ENCODE data around the gene RARS2.
"Not testable (repeated sequence)": the region's sequence is repeated elsewhere in the genome, so short reads cannot be mapped to it uniquely, and the experiment has no call there.

Gene RARS2

GRCh38 chr6:87498048-87498447 is 91.7 kb downstream of the RARS2 start:
- no peak for DNase-seq (ENCODE audit: low spot score)

DNA sequence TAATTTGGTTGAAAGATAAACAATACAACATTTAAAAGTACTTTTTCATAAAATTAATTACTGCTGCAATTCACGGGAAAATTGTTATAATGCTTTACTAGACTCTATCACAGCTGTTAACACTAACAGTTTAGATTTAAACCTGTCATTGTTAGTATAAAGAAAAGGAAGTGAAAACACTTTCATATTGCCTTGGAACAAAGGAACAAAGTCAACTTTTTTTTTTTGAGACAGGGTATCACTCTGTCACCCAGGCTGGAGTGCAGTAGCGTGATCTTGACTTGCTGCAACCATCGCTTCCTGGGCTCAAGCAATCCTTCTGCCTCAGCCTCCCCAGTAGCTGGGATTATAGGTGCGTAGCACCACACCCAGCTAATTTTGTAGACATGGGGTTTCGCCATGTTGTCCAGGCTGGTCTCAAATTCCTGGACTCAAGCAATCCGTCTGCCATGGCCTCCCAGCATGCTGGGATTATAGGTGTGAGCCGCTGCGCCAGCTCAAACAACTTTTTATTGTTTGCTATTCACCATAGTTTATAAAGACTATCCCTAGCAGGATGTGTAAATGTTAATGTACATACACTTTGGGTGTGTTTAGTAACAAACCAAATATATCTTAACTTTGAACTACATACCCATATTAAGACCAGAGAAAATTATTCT is 94.9 kb downstream of the RARS2 start:
- DNase-seq (ENCODE audit: low spot score): no peak

DNA sequence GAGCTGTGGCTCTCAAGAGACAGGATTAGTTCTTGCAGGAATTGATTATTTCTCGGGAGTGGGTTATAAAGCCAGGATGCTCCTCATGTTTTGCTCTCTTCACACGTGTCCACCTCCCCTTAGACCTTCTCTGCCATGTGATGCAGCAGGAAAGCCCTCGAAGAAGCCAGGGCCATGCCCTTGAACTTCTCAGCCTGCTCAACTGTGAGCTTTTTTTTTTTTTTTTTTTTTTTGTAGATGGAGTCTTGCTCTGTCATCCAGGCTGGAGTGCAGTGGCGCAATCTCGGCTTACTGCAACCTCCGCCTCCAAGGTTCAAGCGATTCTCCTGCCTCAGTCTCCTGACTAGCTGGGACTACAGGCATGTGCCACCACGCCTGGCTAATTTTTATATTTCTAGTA is 100.5 kb downstream of the RARS2 start:
- not testable (repeated sequence) for DNase-seq (ENCODE audit: low spot score)

- no peak for DNase-seq (ENCODE audit: low spot score)
Observed at GRCh38 chr6:87487555-87487954, 102.2 kb downstream of the RARS2 start.

GRCh38 chr6:87484491-87484890 is 105.3 kb downstream of the RARS2 start:
- DNase-seq (ENCODE audit: low spot score): no peak

GRCh38 chr6:87483929-87484328 is 105.9 kb downstream of the RARS2 start:
- DNase-seq (ENCODE audit: low spot score): no peak

DNA sequence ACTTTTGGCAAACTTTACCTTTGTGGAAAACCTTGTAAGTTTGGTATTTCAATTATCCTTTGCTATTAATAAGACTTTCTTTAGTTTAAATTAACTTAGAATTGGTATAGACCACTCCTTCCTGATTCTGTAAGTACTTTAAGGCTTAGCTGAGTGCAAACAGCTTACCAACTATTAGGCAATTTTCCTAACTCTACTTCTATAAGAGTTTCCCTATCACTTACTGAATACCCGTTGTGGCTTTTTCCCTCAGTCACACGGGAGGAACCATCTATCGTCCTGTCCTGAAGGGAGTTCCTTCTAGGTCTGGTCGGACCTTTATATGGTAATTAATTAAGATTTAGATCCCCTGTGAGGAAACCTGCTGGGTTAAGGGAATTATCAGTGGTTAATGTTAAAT is 107.4 kb downstream of the RARS2 start:
- no peak for DNase-seq (ENCODE audit: low spot score)

- no peak for DNase-seq (ENCODE audit: low spot score)
Observed at GRCh38 chr6:87481931-87482330, 107.9 kb downstream of the RARS2 start.

- DNase-seq (ENCODE audit: low spot score): peak; percentile 56
Observed at GRCh38 chr6:87473419-87473903, 116.3 kb downstream of the RARS2 start.

DNA sequence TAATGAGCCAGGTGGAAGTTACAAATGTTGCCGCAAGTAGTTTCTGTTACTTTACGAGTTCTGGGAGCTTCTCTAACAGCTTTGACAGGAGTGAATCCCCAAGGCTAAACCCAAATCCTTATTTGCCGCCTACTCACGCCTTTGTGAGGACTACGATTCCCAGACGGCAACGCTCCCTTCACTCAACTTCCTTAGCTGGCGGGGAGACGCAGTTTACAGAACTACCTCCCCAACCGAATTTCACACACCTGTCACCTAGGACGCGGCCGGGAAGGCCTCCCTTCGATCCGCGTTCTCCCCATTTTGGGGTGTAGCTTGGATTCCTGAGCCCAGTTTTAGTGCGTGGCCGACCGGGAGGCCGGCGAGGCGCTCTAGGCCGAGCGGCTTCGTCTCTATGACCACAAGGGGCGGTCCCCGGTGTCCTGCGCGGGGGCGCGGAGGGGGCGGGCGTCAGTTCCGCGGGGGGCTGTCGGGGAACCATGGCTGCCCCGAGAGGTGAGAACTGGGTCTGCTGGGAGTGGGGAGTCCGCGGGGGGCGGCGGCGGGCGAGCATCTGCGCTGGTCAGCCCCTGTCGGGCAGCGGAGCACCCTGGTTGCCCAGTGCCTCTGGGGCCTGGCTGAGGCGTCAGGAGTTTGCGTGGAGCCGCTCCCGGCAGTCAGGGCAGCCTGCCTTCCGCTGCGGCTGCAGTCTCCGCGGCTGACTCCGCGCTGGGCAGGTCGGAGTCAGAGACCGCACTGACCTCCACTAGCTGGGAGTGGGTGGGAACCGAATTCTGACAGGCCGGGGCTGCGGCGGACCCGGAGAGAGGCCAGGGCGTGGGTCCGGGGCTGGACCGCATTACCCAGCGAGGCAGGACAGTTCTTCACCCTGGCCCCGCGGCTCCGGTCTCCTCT is 117.0 kb downstream of the RARS2 start, which contains the start of gene SLC35A1:
TSS of gene SLC35A1 (plus strand) at position 450 of the 894 bp plus-strand sequence. CDS start at position 480, 30 bp downstream.
- DNase-seq (ENCODE audit: low spot score): peak; percentile 83

DNA sequence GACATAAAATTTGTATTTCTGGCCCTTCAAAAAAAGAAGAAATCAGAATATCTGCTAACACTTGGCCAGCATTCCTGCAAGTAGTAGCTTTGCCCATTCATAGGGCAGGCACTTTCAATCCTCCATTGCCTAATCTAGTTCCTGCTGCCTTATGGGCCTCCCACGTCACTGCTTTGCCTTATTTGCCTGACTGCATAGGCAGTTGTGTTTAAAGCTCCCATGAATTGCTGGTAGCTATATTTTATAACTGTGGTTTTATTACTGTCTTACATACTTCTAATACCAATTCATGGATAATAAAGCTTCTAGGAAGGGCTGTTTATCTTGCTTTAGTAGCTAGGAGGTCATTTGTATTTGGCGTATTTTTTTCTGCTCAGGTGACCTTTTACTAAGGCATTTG is 124.7 kb downstream of the RARS2 start:
- no peak for DNase-seq (ENCODE audit: low spot score)

Data from CD4-positive, alpha-beta T cell treated with Interleukin-15 for 4 hours (primary cell).